ENCODE results near the gene SLC16A1. TPM values are rescaled to one million over a fixed set of nuclear protein-coding genes. Genes with fewer than 3 reads are reported as not detected.
"Not testable (repeated sequence)": the region's sequence is repeated elsewhere in the genome, so short reads cannot be mapped to it uniquely, and the experiment has no call there.

Gene SLC16A1
- total RNA-seq, 1 experiment from 2014 or later, result 116 TPM

- H3K27ac ChIP-seq (ENCODE audit: low read length), result no peak overlapping the region
- no peaks in the 10 kb centered on the region for H3K27me3 ChIP-seq (ENCODE audit: low read length)
- ChIA-PET CTCF (no interaction called here), POLR2A (ENCODE audit: unreplicated experiment) (no interaction called here)
- TF ChIP-seq EZH2 (IDR thresholded peaks at IDR 0.05; ENCODE audit: low read length, unreplicated experiment), result no peak
- no peak for TF ChIP-seq CTCF (conservative IDR thresholded peaks at IDR 0.05; ENCODE audit: low read depth, low read length)
- TF ChIP-seq EZH2phosphoT487 (IDR thresholded peaks at IDR 0.05; ENCODE audit: borderline replicate concordance, low read length), result no peak
- H3K9me2 ChIP-seq (replicated peaks; ENCODE audit: low read length), result no peaks in the 10 kb centered on the region
- no TSS peak for BruUV-seq (replicated peaks)
- peaks cover 78% of the 10 kb centered on the region for H3K79me2 ChIP-seq (ENCODE audit: low read length)
- peak overlapping the region; percentile 6; the same call in 1 of the 2 replicates for H3K4me2 ChIP-seq (ENCODE audit: low read length)
- intact Hi-C loops (cut with micrococcal nuclease), result no loop called here
- H3K9me3 ChIP-seq (ENCODE audit: low read length), result no peaks in the 10 kb centered on the region
- peaks cover 22% of the 10 kb centered on the region for H3K36me3 ChIP-seq (ENCODE audit: low read depth, low read length)
- no peak overlapping the region for H3K4me3 ChIP-seq (ENCODE audit: low read length)
- H4K20me1 ChIP-seq (ENCODE audit: low read length), result no peaks in the 10 kb centered on the region
- H2AFZ ChIP-seq (ENCODE audit: low read length), result no peak overlapping the region
- H3F3A ChIP-seq (ENCODE audit: low read length, unreplicated experiment), result no peaks in the 10 kb centered on the region
- no peak for ATAC-seq
- H3K4me1 ChIP-seq (ENCODE audit: insufficient read depth, low read length), result peaks cover 10% of the 10 kb centered on the region; the same call in 1 of the 2 replicates
- no peak for DNase-seq
- no peak overlapping the region for H3K9ac ChIP-seq (ENCODE audit: low read length)
These were observed 4.4 kb upstream of the SLC16A1 start for GRCh38 chr1:112960384-112960783.

- CTCF ChIA-PET; DNase-seq; ATAC-seq; H3K9me2 ChIP-seq (replicated peaks; ENCODE audit: low read length); H3K9me3 ChIP-seq (ENCODE audit: low read length); H3F3A ChIP-seq (ENCODE audit: low read length, unreplicated experiment); H3K27me3 ChIP-seq (ENCODE audit: low read length); BruUV-seq (replicated peaks): not testable (repeated sequence)
- POLR2A ChIA-PET (ENCODE audit: unreplicated experiment), result interaction anchor here (0.6 kb wide), 1 partner anchor 552 kb away, joined by 3 read pairs; no protein-coding TSS in a partner anchor
- Histone ChIP-seq H3K9ac (ENCODE audit: low read length) (peak overlapping the region; percentile 93), H3K79me2 (ENCODE audit: low read length) (peaks cover 92% of the 10 kb centered on the region), H3K4me1 (ENCODE audit: insufficient read depth, low read length) (peaks cover 16% of the 10 kb centered on the region; the same call in 1 of the 2 replicates), H3K4me3 (ENCODE audit: low read length) (peak overlapping the region; percentile 82), H3K4me2 (ENCODE audit: low read length) (peak overlapping the region; percentile 89), H3K27ac (ENCODE audit: low read length) (0 out of 2 replicates have a peak overlapping the region, but pooled peaks have one; percentile 68), H4K20me1 (ENCODE audit: low read length) (peaks cover 19% of the 10 kb centered on the region), H2AFZ (ENCODE audit: low read length) (peak overlapping the region; percentile 83; the same call in 1 of the 2 replicates), H3K36me3 (ENCODE audit: low read depth, low read length) (peaks cover 15% of the 10 kb centered on the region; the same call in 1 of the 2 replicates)
- intact Hi-C loops (cut with micrococcal nuclease), result loop anchor here (5.0 kb wide), 1 partner anchor 241 kb away; the partner anchor contains the start of gene PPM1J
These were observed 2.2 kb upstream of the SLC16A1 start for GRCh38 chr1:112958236-112958635.

GRCh38 chr1:112957133-112957812 is 1.3 kb upstream of the SLC16A1 start:
- H3K4me1 ChIP-seq (ENCODE audit: insufficient read depth, low read length), result peaks cover 24% of the 10 kb centered on the region
- H3K36me3 ChIP-seq (ENCODE audit: low read depth, low read length), result peaks cover 16% of the 10 kb centered on the region; the same call in 1 of the 2 replicates
- CTCF ChIA-PET, result no interaction called here
- H3K4me2 ChIP-seq (ENCODE audit: low read length), result peak overlapping the region; percentile 89
- peak overlapping the region; percentile 93 for H3K9ac ChIP-seq (ENCODE audit: low read length)
- POLR2A ChIA-PET (ENCODE audit: unreplicated experiment), result interaction anchor here (0.6 to 1.1 kb wide), 2 partner anchors 64 to 551 kb away, joined by 3 to 4 read pairs; no protein-coding TSS in a partner anchor
- no peaks in the 10 kb centered on the region for H3K9me3 ChIP-seq (ENCODE audit: low read length)
- peaks cover 28% of the 10 kb centered on the region for H4K20me1 ChIP-seq (ENCODE audit: low read length)
- H3K4me3 ChIP-seq (ENCODE audit: low read length), result peak overlapping the region; percentile 82
- no peaks in the 10 kb centered on the region for H3K9me2 ChIP-seq (replicated peaks; ENCODE audit: low read length)
- H2AFZ ChIP-seq (ENCODE audit: low read length), result peak overlapping the region; percentile 83
- no TSS peak for BruUV-seq (replicated peaks)
- no peaks in the 10 kb centered on the region for H3F3A ChIP-seq (ENCODE audit: low read length, unreplicated experiment)
- intact Hi-C loops (cut with micrococcal nuclease), result loop anchor here (1.0 to 5.0 kb wide), 3 partner anchors 64 to 240 kb away; partner anchors contain the start of gene PPM1J
- TF ChIP-seq EZH2 (IDR thresholded peaks at IDR 0.05; ENCODE audit: low read length, unreplicated experiment) (no peak), CTCF (conservative IDR thresholded peaks at IDR 0.05; ENCODE audit: low read depth, low read length) (no peak), EZH2phosphoT487 (IDR thresholded peaks at IDR 0.05; ENCODE audit: borderline replicate concordance, low read length) (no peak)
- H3K27ac ChIP-seq (ENCODE audit: low read length), result peak overlapping the region; percentile 68
- peaks cover 94% of the 10 kb centered on the region for H3K79me2 ChIP-seq (ENCODE audit: low read length)
- no peaks in the 10 kb centered on the region for H3K27me3 ChIP-seq (ENCODE audit: low read length)
- DNase-seq (peak; percentile 88), ATAC-seq (peak; percentile 36)
